ENCODE data around the gene SYNGAP1.

DNA sequence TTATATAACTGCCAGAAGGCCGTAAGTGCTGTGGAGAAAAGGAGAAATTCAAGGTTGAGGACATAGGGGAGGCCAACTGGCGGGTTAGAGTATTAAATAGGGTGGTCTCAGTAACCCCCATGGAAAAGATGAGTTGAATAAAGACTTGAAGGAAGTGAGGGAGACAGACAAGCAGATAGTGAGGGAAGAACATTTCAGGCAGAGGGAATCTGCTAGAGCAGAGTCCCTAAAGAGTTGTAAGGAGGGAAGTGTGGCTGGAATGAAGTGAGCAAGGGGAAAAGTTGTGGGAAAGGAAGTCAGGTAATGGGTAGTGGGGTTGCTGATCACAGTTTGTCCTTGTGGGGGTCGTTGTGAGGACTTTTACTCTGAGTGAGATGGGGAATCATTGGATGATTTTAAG lies 26.9 kb upstream of the SYNGAP1 start:
- no peak for TF ChIP-seq POLR2AphosphoS5 (IDR thresholded peaks at IDR 0.05)
- TF ChIP-seq, protein P1, sequence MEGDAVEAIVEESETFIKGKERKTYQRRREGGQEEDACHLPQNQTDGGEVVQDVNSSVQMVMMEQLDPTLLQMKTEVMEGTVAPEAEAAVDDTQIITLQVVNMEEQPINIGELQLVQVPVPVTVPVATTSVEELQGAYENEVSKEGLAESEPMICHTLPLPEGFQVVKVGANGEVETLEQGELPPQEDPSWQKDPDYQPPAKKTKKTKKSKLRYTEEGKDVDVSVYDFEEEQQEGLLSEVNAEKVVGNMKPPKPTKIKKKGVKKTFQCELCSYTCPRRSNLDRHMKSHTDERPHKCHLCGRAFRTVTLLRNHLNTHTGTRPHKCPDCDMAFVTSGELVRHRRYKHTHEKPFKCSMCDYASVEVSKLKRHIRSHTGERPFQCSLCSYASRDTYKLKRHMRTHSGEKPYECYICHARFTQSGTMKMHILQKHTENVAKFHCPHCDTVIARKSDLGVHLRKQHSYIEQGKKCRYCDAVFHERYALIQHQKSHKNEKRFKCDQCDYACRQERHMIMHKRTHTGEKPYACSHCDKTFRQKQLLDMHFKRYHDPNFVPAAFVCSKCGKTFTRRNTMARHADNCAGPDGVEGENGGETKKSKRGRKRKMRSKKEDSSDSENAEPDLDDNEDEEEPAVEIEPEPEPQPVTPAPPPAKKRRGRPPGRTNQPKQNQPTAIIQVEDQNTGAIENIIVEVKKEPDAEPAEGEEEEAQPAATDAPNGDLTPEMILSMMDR (IDR thresholded peaks at IDR 0.05), result no peak
- TF ChIP-seq POLR2A (IDR thresholded peaks at IDR 0.05), result no peak

Data from breast epithelium (tissue), 3 donors.